ENCODE results near the gene PFKFB3. TPM values are rescaled to one million over a fixed set of nuclear protein-coding genes. Genes with fewer than 3 reads are reported as not detected.

PFKFB3 gene
- total and polyA plus RNA-seq, 2 of the 13 experiments (the other 11 are each of a cell fraction or from before 2014, with no cell fraction given): 1.2 to 13.3 TPM

DNA sequence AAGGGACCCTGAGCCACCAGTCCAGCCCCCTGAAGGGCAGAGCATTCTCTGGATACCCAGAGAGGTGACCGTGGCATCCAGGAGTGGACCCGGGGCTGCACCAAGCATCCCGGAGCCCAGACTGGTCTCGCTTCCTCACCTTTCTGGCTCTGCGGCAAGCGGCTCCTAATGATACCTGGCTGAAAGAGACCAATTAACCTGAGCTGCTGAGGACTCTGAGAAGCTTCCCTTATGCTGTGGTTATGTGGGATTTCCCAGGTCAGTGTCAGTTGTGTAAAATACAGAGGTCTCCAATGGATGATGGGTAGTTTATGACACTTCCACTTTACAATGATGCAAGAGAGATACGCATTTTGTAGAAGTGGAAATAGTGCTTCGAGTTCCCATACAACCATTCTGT, 51.5 kb downstream of the PFKFB3 start:
- Histone ChIP-seq H3K4me1 (ENCODE audit: insufficient read depth, low read length) (peaks cover 19% of the 10 kb centered on the region; the same call in 1 of the 2 replicates), H3K79me2 (ENCODE audit: insufficient read depth, low read length) (no peaks in the 10 kb centered on the region), H3K4me3 (replicated peaks in 1 of 3; ENCODE audit: insufficient read depth in 1 of 3, low read depth in 2 of 3, low read length in 3 of 3) (no peak overlapping the region), H3K27ac (ENCODE audit: extremely low read length, insufficient read depth, low read length) (no peak overlapping the region), H3K27me3 (ENCODE audit: control insufficient read depth in 1 of 2, insufficient read depth in 2 of 2, low read length in 2 of 2) (peaks cover 2 to 15% of the 10 kb centered on the region in 2 experiments; a peak in 4 of 5 replicates), H4K20me1 (ENCODE audit: insufficient read depth, low read length) (no peaks in the 10 kb centered on the region), H3K36me3 (replicated peaks in 1 of 2; ENCODE audit: control insufficient read depth in 1 of 2, insufficient read depth in 2 of 2, low read length in 2 of 2) (no peaks in the 10 kb centered on the region), H3K9me3 (ENCODE audit: low read length) (no peaks in the 10 kb centered on the region), H2AFZ (ENCODE audit: low read length) (no peak overlapping the region), H3K9ac (ENCODE audit: insufficient read depth, low read depth, low read length) (no peak overlapping the region), H3K4me2 (ENCODE audit: low read depth, low read length) (no peak overlapping the region)
- ATAC-seq: no peak
- FAIRE-seq: no peak
- POLR2A ChIA-PET: no interaction called here
- CTCF ChIA-PET (ENCODE audit: low intra/inter-chr PET ratio, low total read pairs): no interaction called here
- no peak for DNase-seq (ENCODE audit: low spot score)
- intact Hi-C loops (cut with micrococcal nuclease; ENCODE audit: unreplicated experiment) (no loop called here), in situ Hi-C loops (cut with HindIII; ENCODE audit: extremely low pct_ligation_motif_present, low pct_unique_long_range_greater_than_20kb) (no loop called here)
- BruUV-seq (replicated peaks): no TSS peak
- WGBS (ENCODE audit: low lambda C conversion rate): 60% methylated on average over 8 of the region's 8 CpGs
- TF ChIP-seq PHF5A (CRISPR knock-in tag; IDR thresholded peaks at IDR 0.05; ENCODE audit: low read depth, unreplicated experiment) (no peak), ZNF296 (CRISPR knock-in tag; conservative IDR thresholded peaks at IDR 0.05) (no peak), ZFP62 (CRISPR knock-in tag; IDR thresholded peaks at IDR 0.05) (no peak), ZNF747 (CRISPR knock-in tag; IDR thresholded peaks at IDR 0.05; ENCODE audit: borderline replicate concordance) (no peak), POLR2AphosphoS2 (IDR thresholded peaks at IDR 0.05; ENCODE audit: low read depth, low read length) (no peak)
- TF ChIP-seq, protein P1, sequence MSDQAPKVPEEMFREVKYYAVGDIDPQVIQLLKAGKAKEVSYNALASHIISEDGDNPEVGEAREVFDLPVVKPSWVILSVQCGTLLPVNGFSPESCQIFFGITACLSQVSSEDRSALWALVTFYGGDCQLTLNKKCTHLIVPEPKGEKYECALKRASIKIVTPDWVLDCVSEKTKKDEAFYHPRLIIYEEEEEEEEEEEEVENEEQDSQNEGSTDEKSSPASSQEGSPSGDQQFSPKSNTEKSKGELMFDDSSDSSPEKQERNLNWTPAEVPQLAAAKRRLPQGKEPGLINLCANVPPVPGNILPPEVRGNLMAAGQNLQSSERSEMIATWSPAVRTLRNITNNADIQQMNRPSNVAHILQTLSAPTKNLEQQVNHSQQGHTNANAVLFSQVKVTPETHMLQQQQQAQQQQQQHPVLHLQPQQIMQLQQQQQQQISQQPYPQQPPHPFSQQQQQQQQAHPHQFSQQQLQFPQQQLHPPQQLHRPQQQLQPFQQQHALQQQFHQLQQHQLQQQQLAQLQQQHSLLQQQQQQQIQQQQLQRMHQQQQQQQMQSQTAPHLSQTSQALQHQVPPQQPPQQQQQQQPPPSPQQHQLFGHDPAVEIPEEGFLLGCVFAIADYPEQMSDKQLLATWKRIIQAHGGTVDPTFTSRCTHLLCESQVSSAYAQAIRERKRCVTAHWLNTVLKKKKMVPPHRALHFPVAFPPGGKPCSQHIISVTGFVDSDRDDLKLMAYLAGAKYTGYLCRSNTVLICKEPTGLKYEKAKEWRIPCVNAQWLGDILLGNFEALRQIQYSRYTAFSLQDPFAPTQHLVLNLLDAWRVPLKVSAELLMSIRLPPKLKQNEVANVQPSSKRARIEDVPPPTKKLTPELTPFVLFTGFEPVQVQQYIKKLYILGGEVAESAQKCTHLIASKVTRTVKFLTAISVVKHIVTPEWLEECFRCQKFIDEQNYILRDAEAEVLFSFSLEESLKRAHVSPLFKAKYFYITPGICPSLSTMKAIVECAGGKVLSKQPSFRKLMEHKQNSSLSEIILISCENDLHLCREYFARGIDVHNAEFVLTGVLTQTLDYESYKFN (CRISPR knock-in tag; conservative IDR thresholded peaks at IDR 0.05): no peak
